ENCODE results near the gene NNMT.

GRCh38 chr11:114353443-114353842 lies 57.2 kb downstream of the NNMT start:
- TF ChIP-seq CTCF (IDR thresholded peaks at IDR 0.05) (no peak), EP300 (IDR thresholded peaks at IDR 0.05) (no peak), POLR2A (IDR thresholded peaks at IDR 0.05) (no peak)
